Gastrocnemius medialis (tissue), 4 donors: ENCODE data around the gene DOCK6. TPM values are rescaled to one million over a fixed set of nuclear protein-coding genes. Genes with fewer than 3 reads are reported as not detected.

ENCODE experiments used
- ATAC-seq, 2 donors: fragments of 150-250 bp; one replicate each; pipeline ENCODE4 v1.9.1; 2016
- DNase-seq, 2 donors: peaks; one replicate each; pipeline ENCODE4 v3.0.0-alpha.2; 2019
- H3K27ac ChIP-seq, 4 donors: fragments of 200-600 bp; sonication (generic); 1 replicate in 1 of 4; 2 replicates in 3 of 4; pipeline ENCODE4 v1.5.1; 2016 to 2018; ENCODE audit warnings: mild to moderate bottlenecking in 2 of 4, moderate library complexity in 1 of 4
- H3K27me3 ChIP-seq, 3 donors: fragments of 200-600 bp; sonication (generic) in 2 of 3; 1 replicate in 1 of 3; 2 replicates in 2 of 3; pipeline versions ENCODE4 v1.5.1 to v1.6.0; 2016 to 2019; ENCODE audit warnings: mild to moderate bottlenecking in 1 of 3, moderate library complexity in 1 of 3
- H3K36me3 ChIP-seq, 2 donors: fragments of 200-600 bp; sonication (generic) in 1 of 2; one replicate each; pipeline ENCODE4 v1.5.1; 2017 to 2018
- H3K4me1 ChIP-seq, 2 donors: fragments of 200-600 bp; sonication (generic) in 1 of 2; one replicate each; pipeline ENCODE4 v1.5.1; 2016 to 2017; ENCODE audit warnings: mild to moderate bottlenecking in 2 of 2
- H3K4me3 ChIP-seq, 4 donors: fragments of 200-600 bp; sonication (generic) in 3 of 4; 1 replicate in 1 of 4; 2 replicates in 3 of 4; pipeline ENCODE4 v1.5.1; 2016 to 2019; ENCODE audit warnings: mild to moderate bottlenecking in 2 of 4
- H3K9me3 ChIP-seq, 3 donors: fragments of 200-600 bp; sonication (generic) in 2 of 3; 1 replicate in 1 of 3; 2 replicates in 2 of 3; pipeline ENCODE4 v1.5.1; 2016 to 2019
- CTCF ChIP-seq, 5 experiments: fragments of 450-650 bp in 3 of 5; fragments of 200-600 bp in 2 of 5; sonication (generic) in 2 of 5; IDR thresholded peaks in 4 of 5; conservative IDR thresholded peaks in 1 of 5; 1 replicate in 4 of 5; 2 replicates in 1 of 5; pipeline ENCODE4 v1.5.1; 2016 to 2019; ENCODE audit warnings: antibody characterized with exemption in 5 of 5, mild to moderate bottlenecking in 3 of 5, moderate library complexity in 3 of 5
- POLR2A ChIP-seq, 2 donors: fragments of 450-650 bp; IDR thresholded peaks; one replicate each; pipeline ENCODE4 v1.6.1; 2017; ENCODE audit warnings: antibody characterized with exemption in 2 of 2, mild to moderate bottlenecking in 2 of 2, moderate library complexity in 2 of 2
- in situ Hi-C, 4 donors: fragments of 200-750 bp; cut with MboI; loops; one replicate each; pipeline versions ENCODE4 v1.15.0 to v1.8.0; 2017; ENCODE audit warnings: low sequenced_read_pairs in 4 of 4
- intact Hi-C: fragments of 100-400 bp; cut with DNase I; formaldehyde crosslinking; loops from one replicate; pipeline ENCODE4 v1.15.1; 2023; ENCODE audit warnings: low total_unique reads
- total RNA-seq, 4 donors: library from RNA; depleted of rRNA; stranded (reverse); fragments of >200 nt; gene quantifications; one replicate each; pipeline versions ENCODE4 v1.1.0 to v1.2.3, GENCODE V29; 2016

DOCK6 gene
- total RNA-seq, 4 donors from 2014 or later: 4.7 to 9.6 (median 5.8) TPM

GRCh38 chr19:11248852-11249251, 13.5 kb downstream of the DOCK6 start:
- in situ Hi-C loops: no loop called here
- no peak for DNase-seq
- H3K27me3 ChIP-seq: no peaks in the 10 kb centered on the region
- TF ChIP-seq CTCF (IDR thresholded peaks at IDR 0.05 in 4 of 5, conservative IDR thresholded peaks at IDR 0.05 in 1 of 5) (no peak), POLR2A (IDR thresholded peaks at IDR 0.05) (no peak)
- ATAC-seq: no peak
- H3K9me3 ChIP-seq: no peaks in the 10 kb centered on the region
- intact Hi-C loops: no loop called here
- H3K27ac ChIP-seq: peak overlapping the region; percentile 73 to 83 (median 80)
- peaks cover 10 to 12% of the 10 kb centered on the region in 2 donors for H3K4me1 ChIP-seq
- peaks cover 0 to 8% of the 10 kb centered on the region in 2 donors for H3K36me3 ChIP-seq
- no peak overlapping the region for H3K4me3 ChIP-seq

GRCh38 chr19:11247934-11248333, 14.4 kb downstream of the DOCK6 start:
- H3K9me3 ChIP-seq: no peaks in the 10 kb centered on the region
- no peak overlapping the region for H3K4me3 ChIP-seq
- peaks cover 8 to 10% of the 10 kb centered on the region in 2 donors for H3K4me1 ChIP-seq
- ATAC-seq: no peak
- intact Hi-C loops (no loop called here), in situ Hi-C loops (no loop called here)
- DNase-seq: no peak
- no peaks in the 10 kb centered on the region for H3K27me3 ChIP-seq
- peaks cover 0 to 8% of the 10 kb centered on the region in 2 donors for H3K36me3 ChIP-seq
- TF ChIP-seq CTCF (IDR thresholded peaks at IDR 0.05 in 4 of 5, conservative IDR thresholded peaks at IDR 0.05 in 1 of 5): no peak
- TF ChIP-seq POLR2A (IDR thresholded peaks at IDR 0.05): no peak
- H3K27ac ChIP-seq: peak overlapping the region; percentile 73 to 83 (median 80)

GRCh38 chr19:11247391-11247790, 14.9 kb downstream of the DOCK6 start:
- ATAC-seq: peak; percentile 53 to 70
- TF ChIP-seq CTCF (IDR thresholded peaks at IDR 0.05 in 4 of 5, conservative IDR thresholded peaks at IDR 0.05 in 1 of 5) (no peak), POLR2A (IDR thresholded peaks at IDR 0.05) (no peak)
- Histone ChIP-seq H3K4me3 (no peak overlapping the region), H3K36me3 (peaks cover 0 to 8% of the 10 kb centered on the region in 2 donors), H3K27ac (peak overlapping the region; percentile 73 to 83 (median 80)), H3K27me3 (no peaks in the 10 kb centered on the region), H3K4me1 (peaks cover 8 to 10% of the 10 kb centered on the region in 2 donors), H3K9me3 (no peaks in the 10 kb centered on the region)
- intact Hi-C loops (no loop called here), in situ Hi-C loops (no loop called here)
- peak; percentile 30 to 50 for DNase-seq

GRCh38 chr19:11246941-11247340, 15.4 kb downstream of the DOCK6 start:
- H3K9me3 ChIP-seq: no peaks in the 10 kb centered on the region
- no peak for ATAC-seq
- no peak for DNase-seq
- TF ChIP-seq POLR2A (IDR thresholded peaks at IDR 0.05) (no peak), CTCF (IDR thresholded peaks at IDR 0.05 in 4 of 5, conservative IDR thresholded peaks at IDR 0.05 in 1 of 5) (no peak)
- H3K27ac ChIP-seq: peak overlapping the region; percentile 73 to 83 (median 80)
- peaks cover 0 to 8% of the 10 kb centered on the region in 2 donors for H3K36me3 ChIP-seq
- H3K4me3 ChIP-seq: no peak overlapping the region
- peaks cover 8% of the 10 kb centered on the region in 2 donors for H3K4me1 ChIP-seq
- in situ Hi-C loops (no loop called here), intact Hi-C loops (no loop called here)
- H3K27me3 ChIP-seq: no peaks in the 10 kb centered on the region
